ENCODE data around the gene PTAR1. TPM values are rescaled to one million over a fixed set of nuclear protein-coding genes. Genes with fewer than 3 reads are reported as not detected.

Gene PTAR1
- polyA plus RNA-seq, 2 of the 4 experiments (the other 2 are of a cell fraction) = 16.6 to 32.4 TPM

- peaks cover 49% of the 10 kb centered on the region for H3K4me1 ChIP-seq
- TF ChIP-seq MAX (IDR thresholded peaks at IDR 0.05) (no peak), HOXB13 (CRISPR knock-in tag; IDR thresholded peaks at IDR 0.05; ENCODE audit: low read depth) (no peak), ATOH8 (CRISPR knock-in tag; IDR thresholded peaks at IDR 0.05; ENCODE audit: low read depth) (no peak), CBX2 (IDR thresholded peaks at IDR 0.05; ENCODE audit: borderline replicate concordance, low read depth) (no peak), ESRRA (IDR thresholded peaks at IDR 0.05; ENCODE audit: borderline replicate concordance, low read length) (no peak)
- WGBS (ENCODE audit: missing lambda C conversion rate) = 73% methylated on average over 2 of the region's 2 CpGs
- ChIA-PET POLR2A (no interaction called here), CTCF (no interaction called here)
- FAIRE-seq = no peak
- H3K4me2 ChIP-seq = no peak overlapping the region
- H3K27ac ChIP-seq = no peak overlapping the region
- ATAC-seq = no peak
- H3K9me3 ChIP-seq = no peaks in the 10 kb centered on the region
- DNase-seq (ENCODE audit: low read depth in 1 of 2, low spot score in 1 of 2) = no peak
- H3K4me3 ChIP-seq = no peak overlapping the region
These were observed 9.7 kb downstream of the PTAR1 start for GRCh38 chr9:69750085-69750484.

- CTCF ChIA-PET = interaction anchor here (1.3 kb wide), 1 partner anchor 183 kb away, joined by 3 read pairs; no protein-coding TSS in a partner anchor
- WGBS (ENCODE audit: missing lambda C conversion rate) = 39% methylated on average over 2 of the region's 2 CpGs
- TF ChIP-seq NFE2L2 (conservative IDR thresholded peaks at IDR 0.05; ENCODE audit: low read length) (no peak), HES2 (IDR thresholded peaks at IDR 0.05) (no peak), MYC (IDR thresholded peaks at IDR 0.05; ENCODE audit: borderline replicate concordance, low read length) (no peak), PBX3 (IDR thresholded peaks at IDR 0.05) (no peak), HEYL (CRISPR knock-in tag; IDR thresholded peaks at IDR 0.05) (no peak), FOXS1 (CRISPR knock-in tag; IDR thresholded peaks at IDR 0.05) (no peak), NR3C1 (IDR thresholded peaks at IDR 0.05) (no peak)
- ATAC-seq (no peak), FAIRE-seq (no peak), DNase-seq (ENCODE audit: low read depth in 1 of 2, low spot score in 1 of 2) (no peak)
- H3K9me3 ChIP-seq = no peaks in the 10 kb centered on the region
- POLR2A ChIA-PET = no interaction called here
- peak overlapping the region; percentile 6; the same call in 1 of the 3 replicates for H3K4me2 ChIP-seq
- H3K4me3 ChIP-seq = no peak overlapping the region
- peaks cover 42% of the 10 kb centered on the region for H3K4me1 ChIP-seq
- no peak overlapping the region for H3K27ac ChIP-seq
These were observed 11.5 kb downstream of the PTAR1 start for GRCh38 chr9:69748304-69748703.

GRCh38 chr9:69746859-69747560, 12.8 kb downstream of the PTAR1 start:
- ATAC-seq = no peak
- Histone ChIP-seq H3K4me3 (no peak overlapping the region), H3K4me1 (peaks cover 39% of the 10 kb centered on the region), H3K9me3 (no peaks in the 10 kb centered on the region), H3K27ac (no peak overlapping the region), H3K4me2 (no peak overlapping the region)
- 59% methylated on average over 3 of the region's 3 CpGs for WGBS (ENCODE audit: missing lambda C conversion rate)
- POLR2A ChIA-PET = no interaction called here
- no peak for TF ChIP-seq ESRRA (IDR thresholded peaks at IDR 0.05; ENCODE audit: borderline replicate concordance, low read length)
- TF ChIP-seq RCOR1 (IDR thresholded peaks at IDR 0.05; ENCODE audit: low read depth, low read length) = no peak
- no peak for TF ChIP-seq RAD21 (conservative IDR thresholded peaks at IDR 0.05 in 1 of 2, IDR thresholded peaks at IDR 0.05 in 1 of 2)
- no peak for TF ChIP-seq MAX (IDR thresholded peaks at IDR 0.05)
- TF ChIP-seq POLR2AphosphoS2 (conservative IDR thresholded peaks at IDR 0.05; ENCODE audit: low read length) = no peak
- no peak for TF ChIP-seq HDAC2 (IDR thresholded peaks at IDR 0.05)
- no peak for TF ChIP-seq HMGXB4 (CRISPR knock-in tag; IDR thresholded peaks at IDR 0.05; ENCODE audit: borderline replicate concordance)
- TF ChIP-seq JUNB (IDR thresholded peaks at IDR 0.05) = no peak
- no peak for TF ChIP-seq SMC3 (IDR thresholded peaks at IDR 0.05)
- TF ChIP-seq MYC (IDR thresholded peaks at IDR 0.05; ENCODE audit: borderline replicate concordance, low read length) = no peak
- TF ChIP-seq GATA3 (IDR thresholded peaks at IDR 0.05; ENCODE audit: borderline replicate concordance) = no peak
- no peak for TF ChIP-seq PBX3 (IDR thresholded peaks at IDR 0.05)
- TF ChIP-seq NR3C1 (IDR thresholded peaks at IDR 0.05) = no peak
- TF ChIP-seq HOXB13 (CRISPR knock-in tag; IDR thresholded peaks at IDR 0.05; ENCODE audit: low read depth) = no peak
- TF ChIP-seq HEYL (CRISPR knock-in tag; IDR thresholded peaks at IDR 0.05) = no peak
- TF ChIP-seq ELK1 (IDR thresholded peaks at IDR 0.05; ENCODE audit: low read depth, low read length) = no peak
- TF ChIP-seq RNF2 (IDR thresholded peaks at IDR 0.05; ENCODE audit: borderline replicate concordance, low read depth) = no peak
- no peak for TF ChIP-seq ZSCAN20 (CRISPR knock-in tag; IDR thresholded peaks at IDR 0.05)
- no peak for FAIRE-seq
- no peak for DNase-seq (ENCODE audit: low read depth in 1 of 2, low spot score in 1 of 2)
- CTCF ChIA-PET = interaction anchor here (0.7 to 3.8 kb wide), 12 partner anchors 12 to 365 kb away, joined by 3 to 23 read pairs (median 4); partner anchors contain the start of genes APBA1 and PTAR1

Measured in A549 (cell line).